ENCODE results near the gene AMPD3.

- TF ChIP-seq CTCF (IDR thresholded peaks at IDR 0.05) (no peak), EZH2 (IDR thresholded peaks at IDR 0.05) (no peak)
Observed at GRCh38 chr11:10461276-10461790, 6.3 kb downstream of the AMPD3 start.

All from neural progenitor cell (in vitro differentiated cells).